ENCODE results near the gene DPPA4.

Gene DPPA4

DNA sequence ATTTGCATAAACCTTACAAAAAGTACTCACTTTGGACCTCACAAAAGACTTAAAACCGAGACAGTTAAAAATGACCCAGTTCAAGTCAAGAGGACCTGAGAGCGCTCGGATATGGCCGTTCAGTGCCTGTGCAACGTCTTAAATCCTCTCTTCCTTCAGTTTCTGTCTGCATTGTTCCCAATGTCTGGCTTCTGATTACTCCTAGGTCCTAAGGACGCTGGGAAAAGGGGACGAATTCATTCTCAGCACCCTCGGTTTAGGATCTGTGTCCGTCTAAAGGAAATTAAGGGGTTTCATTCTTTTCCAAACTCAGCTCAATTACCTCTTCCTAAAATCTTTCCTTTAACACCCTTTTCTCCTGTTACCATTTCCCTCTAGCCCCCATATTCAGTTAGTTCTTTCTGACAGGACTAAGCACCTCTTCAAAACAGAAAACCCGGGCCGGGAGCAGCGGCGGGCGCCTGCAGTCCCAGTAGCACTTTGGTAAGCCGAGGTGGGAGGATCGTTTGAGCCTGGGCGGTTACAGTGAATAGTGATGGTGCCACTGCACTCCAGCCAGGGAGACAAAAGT lies 970 bp downstream of the DPPA4 start:
- DNase-seq = no peak

DNA sequence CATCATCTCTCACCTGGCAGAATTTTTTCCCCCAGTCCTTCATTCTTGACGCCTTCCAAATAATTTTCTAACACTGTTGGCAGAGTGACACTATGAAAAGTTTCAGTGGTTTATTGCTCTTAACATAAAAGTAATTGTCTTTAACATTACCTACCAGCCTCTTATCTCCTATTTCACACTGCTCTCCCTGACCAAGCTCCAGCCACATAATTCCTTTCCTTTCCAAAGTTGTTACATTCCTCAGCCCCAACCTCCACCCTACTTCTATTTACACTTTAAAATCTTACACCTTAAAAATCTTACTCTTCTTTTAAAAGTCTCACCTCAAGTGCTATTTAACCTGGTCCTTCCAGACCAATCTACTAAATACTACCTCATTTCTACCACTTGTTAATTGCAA lies 2.8 kb downstream of the DPPA4 start:
- no peak for DNase-seq

DNA sequence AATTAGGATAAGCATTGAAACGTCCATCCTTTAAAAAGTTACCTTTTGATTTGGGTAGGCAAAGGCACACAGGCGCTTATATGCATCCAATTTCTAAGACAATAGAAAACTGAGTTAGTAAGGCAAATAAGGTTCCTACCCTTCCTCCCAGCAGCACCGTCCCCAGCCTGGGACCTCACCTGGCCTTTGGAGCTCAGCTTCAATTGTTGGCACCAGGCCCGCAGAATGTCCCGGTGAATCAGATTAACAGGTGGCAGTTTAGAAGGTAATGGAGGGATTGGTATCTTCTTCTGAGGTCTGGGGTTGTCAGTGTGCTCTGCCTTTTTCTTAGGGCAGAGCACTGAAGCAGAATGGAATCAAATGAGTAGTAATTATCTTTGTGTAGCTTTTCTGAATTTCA lies 5.7 kb downstream of the DPPA4 start:
- no peak for DNase-seq

DNA sequence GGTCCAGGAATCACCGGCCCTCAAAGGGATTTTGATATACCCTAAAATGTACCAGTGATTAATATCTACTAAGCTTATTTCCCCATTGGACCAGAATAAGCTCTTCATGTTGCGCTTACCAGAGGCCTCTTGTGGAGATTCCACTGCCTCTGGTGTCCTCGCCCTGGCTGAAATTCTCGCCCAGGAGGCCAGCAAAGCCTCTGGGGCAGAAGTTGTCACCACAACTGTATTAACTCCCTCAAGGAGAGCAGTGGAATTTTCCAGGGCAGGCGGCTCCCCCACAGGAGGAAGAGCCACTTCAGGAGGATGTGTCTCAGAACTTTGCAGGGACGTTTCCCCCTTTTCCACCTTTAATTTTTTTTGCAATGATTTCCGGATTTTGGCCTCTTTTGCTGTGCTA lies 6.9 kb downstream of the DPPA4 start:
- DNase-seq = no peak

DNA sequence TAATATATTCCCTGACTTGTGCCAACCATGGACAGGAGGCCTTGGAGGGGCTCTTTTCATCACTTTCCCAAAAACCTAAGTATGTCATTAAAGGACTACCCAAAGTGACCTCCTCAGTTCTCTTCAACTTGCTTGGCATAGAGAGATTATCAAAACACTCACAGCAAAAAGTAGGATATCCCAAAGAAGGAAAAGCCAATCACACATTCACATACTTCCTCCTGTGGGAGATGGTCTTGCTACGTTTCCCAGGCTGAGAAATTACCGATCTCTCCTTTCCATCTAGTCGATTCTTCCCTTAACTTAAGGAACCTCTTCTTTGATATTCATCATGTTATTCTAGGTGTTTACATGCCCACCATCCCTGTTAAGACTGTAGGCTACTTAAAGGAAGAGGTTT lies 9.1 kb downstream of the DPPA4 start:
- DNase-seq = no peak

DNA sequence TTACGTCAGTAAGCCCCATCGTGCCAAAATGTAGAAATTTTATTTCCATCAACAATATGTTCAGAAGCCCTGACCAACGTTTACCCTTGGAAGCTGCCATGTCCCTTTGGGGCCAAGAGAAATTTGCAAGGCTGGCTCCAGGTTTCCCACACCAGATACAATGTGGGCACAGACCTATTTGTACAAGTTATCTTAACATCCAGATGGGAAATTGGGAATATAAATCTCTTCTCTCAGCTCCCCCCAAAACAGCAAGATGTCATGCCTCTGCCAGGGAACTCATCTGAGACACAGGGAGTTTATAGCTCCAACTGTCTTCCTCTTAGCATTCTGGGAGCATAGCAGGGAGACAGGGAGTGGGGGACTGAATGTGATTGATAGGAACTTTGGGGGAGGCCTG lies 11.7 kb downstream of the DPPA4 start:
- DNase-seq = no peak

DNA sequence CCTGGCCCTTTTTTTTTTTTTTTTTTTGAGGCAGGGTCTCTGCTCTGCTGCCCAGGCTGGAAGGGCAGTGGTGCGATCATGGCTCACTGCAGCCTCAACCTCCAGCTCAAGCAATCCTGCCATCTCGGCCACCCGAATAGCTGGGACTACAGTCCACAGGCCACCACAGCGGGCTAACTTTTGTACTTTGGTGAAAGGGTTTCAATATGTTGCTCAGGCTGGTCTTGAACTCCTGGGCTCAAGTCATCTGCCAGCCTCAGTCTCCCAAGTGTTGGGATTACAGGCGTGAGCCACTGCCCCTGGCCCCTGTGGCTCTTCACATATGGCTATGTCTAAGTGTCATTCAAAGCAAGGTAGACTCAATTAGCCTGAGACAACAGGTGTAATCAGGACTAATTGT lies 12.2 kb downstream of the DPPA4 start:
- no peak for DNase-seq

DNA sequence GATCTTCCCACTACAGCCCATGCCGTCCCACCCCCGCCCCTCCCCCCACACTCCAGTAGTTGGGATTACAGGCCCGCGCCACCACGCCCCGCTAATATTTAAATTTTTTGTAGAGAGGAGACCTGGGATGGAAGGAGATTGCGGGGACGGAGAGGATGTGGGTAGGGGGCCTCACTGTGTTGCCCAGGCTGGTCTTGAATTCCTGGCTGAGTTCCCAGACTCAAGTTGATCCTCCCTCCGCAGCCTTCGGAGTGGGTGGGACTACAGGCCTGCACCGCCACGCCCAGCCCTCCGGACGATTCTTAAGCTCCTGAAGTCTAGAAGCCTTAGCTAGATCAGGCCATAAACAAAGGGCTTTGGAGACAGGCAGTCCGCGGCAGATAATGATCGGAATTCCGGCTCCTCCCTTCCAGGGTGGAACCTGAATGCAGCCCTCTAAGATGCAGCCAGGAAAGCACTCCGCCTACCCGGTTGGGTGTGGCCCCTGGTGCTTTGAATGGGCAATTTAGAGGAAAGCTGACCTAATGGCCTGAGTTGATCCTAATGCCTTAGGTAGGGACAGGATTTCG lies 21.1 kb downstream of the DPPA4 start, which contains the start of gene DPPA2:
Gene DPPA2 (minus strand): TSS at position 356 of the 569 bp plus-strand sequence. CDS start 1,975 bp downstream, outside the sequence.
- no peak for DNase-seq

DNA sequence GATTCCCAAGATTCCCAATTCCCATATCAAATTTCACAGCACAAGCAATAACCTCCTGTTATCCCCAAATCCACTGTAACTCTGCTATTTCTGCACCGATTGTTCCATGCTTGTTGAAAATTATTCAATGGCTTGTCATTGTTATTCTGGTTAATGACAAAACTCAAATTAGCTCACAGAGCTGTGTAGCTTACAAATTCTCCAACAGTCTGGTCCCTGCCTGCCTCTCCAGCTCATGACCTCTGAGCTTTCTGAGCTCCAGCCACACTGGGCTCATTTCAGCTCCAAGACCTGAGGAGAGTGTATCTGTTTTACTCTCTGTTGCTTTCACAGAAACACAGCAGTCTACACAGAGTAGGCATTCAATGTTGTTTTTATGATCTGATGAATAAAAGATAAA lies 24.3 kb downstream of the DPPA4 start:
- no peak for DNase-seq

DNA sequence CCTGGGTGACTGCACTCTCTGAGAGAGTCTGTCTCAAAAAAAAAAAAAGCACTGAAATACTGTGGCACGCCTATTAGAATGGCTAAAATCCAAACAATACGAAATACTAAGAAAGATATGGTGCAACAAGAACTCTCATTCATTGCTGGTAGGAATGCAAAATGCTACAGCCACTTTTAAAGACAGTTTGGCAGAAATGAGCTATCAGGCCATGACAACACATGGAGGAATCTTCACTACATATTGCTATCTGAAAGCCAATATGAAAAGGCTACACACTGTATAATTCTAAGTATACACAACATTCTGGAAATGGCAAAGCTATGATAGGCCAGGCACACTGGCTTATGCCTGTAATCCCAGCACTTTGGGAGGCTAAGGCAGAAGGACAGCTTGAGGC lies 39.9 kb downstream of the DPPA4 start:
- no peak for DNase-seq

DNA sequence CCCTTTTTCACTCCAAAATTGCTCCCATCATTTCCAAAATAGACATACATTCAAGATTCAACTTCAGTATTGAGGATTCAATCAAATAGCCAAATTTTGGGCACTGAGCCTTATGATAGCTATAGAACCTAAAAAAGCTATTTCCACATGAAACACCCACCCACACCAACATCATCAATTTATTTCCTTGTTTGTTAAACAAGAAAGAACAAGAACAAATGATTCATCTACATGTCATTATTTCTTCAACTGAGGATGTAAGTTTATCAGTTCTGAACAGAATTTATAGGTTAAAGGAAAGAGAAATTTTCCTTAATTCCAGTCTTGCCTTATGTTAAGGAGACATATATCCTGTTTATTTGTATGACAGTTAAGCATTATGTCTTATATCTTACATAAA lies 53.3 kb downstream of the DPPA4 start:
- DNase-seq = no peak

DNA sequence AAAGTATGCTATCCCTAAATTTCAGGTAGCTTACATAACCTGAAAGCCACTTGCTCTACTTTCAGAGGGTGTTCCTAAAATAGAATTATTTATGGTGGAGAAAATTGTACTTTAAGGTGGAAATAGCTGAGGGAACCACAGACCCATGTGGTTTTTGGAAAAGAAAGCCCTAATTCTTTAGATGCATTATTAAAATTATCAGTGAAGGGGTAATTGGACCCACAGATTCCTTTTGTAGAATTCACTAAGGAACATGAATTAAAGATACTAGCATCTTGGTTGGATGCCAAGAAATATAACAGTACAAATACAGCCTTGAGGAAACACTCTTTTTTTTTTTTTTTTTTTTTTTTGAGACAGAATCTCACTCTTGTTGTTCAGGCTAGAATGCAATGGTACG lies 58.8 kb downstream of the DPPA4 start:
- DNase-seq = no peak

DNA sequence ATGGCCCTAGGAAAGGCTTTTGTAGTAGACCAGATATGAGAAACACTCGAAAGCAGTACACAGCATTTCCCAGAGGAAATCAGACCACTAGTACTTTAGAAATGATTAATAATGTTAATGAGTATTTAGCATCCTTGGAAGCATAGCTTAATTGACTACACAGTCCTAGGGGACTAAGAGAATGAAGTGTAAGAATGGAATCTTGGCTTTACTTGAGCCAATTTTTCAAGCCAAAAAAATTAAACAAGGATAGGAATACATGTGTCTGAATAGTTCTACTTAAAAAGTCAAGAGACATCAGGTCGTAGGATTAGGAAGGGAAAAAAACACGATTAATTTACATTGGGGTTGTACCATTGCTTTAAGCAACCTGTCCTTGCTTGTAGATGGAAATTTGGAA lies 59.2 kb downstream of the DPPA4 start:
- no peak for DNase-seq
